PFSK-1 (cell line): ENCODE measurements around the gene CAPN10.

Experiments used
- FOXP2 ChIP-seq: optimal IDR thresholded peaks from 2 replicates; pipeline ENCODE3; 2011; ENCODE audit warnings: borderline replicate concordance, control low read depth, inconsistent platforms; ENCODE audit not compliant: insufficient read depth; ENCODE audit errors: extremely low read length, extremely low read depth
- POLR2AphosphoS5 ChIP-seq: IDR thresholded peaks from 2 replicates; pipeline ENCODE4 v1.6.1; 2012; ENCODE audit warnings: low read depth, mild to moderate bottlenecking, control low read depth, low read length, moderate library complexity
- REST ChIP-seq, 2 experiments: IDR thresholded peaks; 2 replicates each; pipeline versions ENCODE4 v1.6.1 to v1.8.0; 2011 to 2012; ENCODE audit warnings: low read depth in 2 of 2, low read length in 2 of 2, control low read depth in 1 of 2, inconsistent platforms in 1 of 2, mild to moderate bottlenecking in 1 of 2, moderate library complexity in 1 of 2; ENCODE audit not compliant: insufficient read depth in 1 of 2
- SIN3A ChIP-seq: IDR thresholded peaks from 2 replicates; pipeline ENCODE4 v1.6.1; 2012; ENCODE audit warnings: mild to moderate bottlenecking, low read length, moderate library complexity, borderline replicate concordance; ENCODE audit not compliant: insufficient read depth
- TAF1 ChIP-seq: IDR thresholded peaks from 2 replicates; pipeline ENCODE4 v1.6.1; 2012; ENCODE audit warnings: low read length, control low read depth, borderline replicate concordance; ENCODE audit not compliant: insufficient read depth

CAPN10 gene

GRCh38 chr2:240588669-240589068, 2.1 kb downstream of the CAPN10 start:
- TF ChIP-seq POLR2AphosphoS5 (no peak), SIN3A (no peak), TAF1 (no peak), FOXP2 (no peak), REST (IDR thresholded peaks at IDR 0.05; ENCODE audit: insufficient read depth in 1 of 2, low read depth in 2 of 2, low read length in 2 of 2) (no peak)

GRCh38 chr2:240589375-240589774, 2.8 kb downstream of the CAPN10 start:
- TF ChIP-seq REST (IDR thresholded peaks at IDR 0.05; ENCODE audit: insufficient read depth in 1 of 2, low read depth in 2 of 2, low read length in 2 of 2) (no peak), SIN3A (no peak), FOXP2 (no peak), POLR2AphosphoS5 (no peak), TAF1 (no peak)

GRCh38 chr2:240589850-240590525, 3.5 kb downstream of the CAPN10 start:
- no peak for TF ChIP-seq FOXP2
- TF ChIP-seq SIN3A, result no peak
- TF ChIP-seq REST (IDR thresholded peaks at IDR 0.05; ENCODE audit: insufficient read depth in 1 of 2, low read depth in 2 of 2, low read length in 2 of 2), result no peak
- no peak for TF ChIP-seq TAF1
- TF ChIP-seq POLR2AphosphoS5, result no peak

- no peak for TF ChIP-seq REST (IDR thresholded peaks at IDR 0.05; ENCODE audit: insufficient read depth in 1 of 2, low read depth in 2 of 2, low read length in 2 of 2)
- no peak for TF ChIP-seq TAF1
- TF ChIP-seq POLR2AphosphoS5, result no peak
- TF ChIP-seq FOXP2, result no peak
- TF ChIP-seq SIN3A, result no peak
Observed at GRCh38 chr2:240590681-240591111, 4.2 kb downstream of the CAPN10 start.
